Measurements from ENCODE around the gene SEC31A.
"Not testable (repeated sequence)": the region's sequence is repeated elsewhere in the genome, so short reads cannot be mapped to it uniquely, and the experiment has no call there.

Gene SEC31A

DNA sequence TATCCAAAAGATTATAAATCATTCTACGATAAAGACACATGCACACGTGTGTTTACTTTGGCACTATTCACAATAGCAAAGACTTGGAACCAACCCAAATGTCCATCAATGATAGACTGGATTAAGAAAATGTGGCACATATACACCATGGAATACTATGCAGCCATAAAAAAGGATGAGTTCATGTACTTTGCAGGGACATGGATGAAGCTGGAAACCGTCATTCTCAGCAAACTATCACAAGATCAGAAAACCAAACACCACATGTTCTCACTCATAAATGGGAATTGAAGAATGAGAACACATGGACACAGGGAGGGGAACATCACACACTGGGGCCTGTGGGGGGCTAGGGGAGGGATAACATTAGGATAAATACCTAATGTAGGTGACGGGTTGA is 57.9 kb downstream of the SEC31A start:
- not testable (repeated sequence) for DNase-seq (ENCODE audit: low spot score)

GRCh38 chr4:82825425-82825824 is 65.5 kb downstream of the SEC31A start:
- no peak for DNase-seq (ENCODE audit: low spot score)

- peak; percentile 68 for DNase-seq (ENCODE audit: low spot score)
Measured at GRCh38 chr4:82823062-82823461, 67.9 kb downstream of the SEC31A start.

GRCh38 chr4:82820689-82821088 is 70.3 kb downstream of the SEC31A start:
- DNase-seq (ENCODE audit: low spot score) = no peak

DNA sequence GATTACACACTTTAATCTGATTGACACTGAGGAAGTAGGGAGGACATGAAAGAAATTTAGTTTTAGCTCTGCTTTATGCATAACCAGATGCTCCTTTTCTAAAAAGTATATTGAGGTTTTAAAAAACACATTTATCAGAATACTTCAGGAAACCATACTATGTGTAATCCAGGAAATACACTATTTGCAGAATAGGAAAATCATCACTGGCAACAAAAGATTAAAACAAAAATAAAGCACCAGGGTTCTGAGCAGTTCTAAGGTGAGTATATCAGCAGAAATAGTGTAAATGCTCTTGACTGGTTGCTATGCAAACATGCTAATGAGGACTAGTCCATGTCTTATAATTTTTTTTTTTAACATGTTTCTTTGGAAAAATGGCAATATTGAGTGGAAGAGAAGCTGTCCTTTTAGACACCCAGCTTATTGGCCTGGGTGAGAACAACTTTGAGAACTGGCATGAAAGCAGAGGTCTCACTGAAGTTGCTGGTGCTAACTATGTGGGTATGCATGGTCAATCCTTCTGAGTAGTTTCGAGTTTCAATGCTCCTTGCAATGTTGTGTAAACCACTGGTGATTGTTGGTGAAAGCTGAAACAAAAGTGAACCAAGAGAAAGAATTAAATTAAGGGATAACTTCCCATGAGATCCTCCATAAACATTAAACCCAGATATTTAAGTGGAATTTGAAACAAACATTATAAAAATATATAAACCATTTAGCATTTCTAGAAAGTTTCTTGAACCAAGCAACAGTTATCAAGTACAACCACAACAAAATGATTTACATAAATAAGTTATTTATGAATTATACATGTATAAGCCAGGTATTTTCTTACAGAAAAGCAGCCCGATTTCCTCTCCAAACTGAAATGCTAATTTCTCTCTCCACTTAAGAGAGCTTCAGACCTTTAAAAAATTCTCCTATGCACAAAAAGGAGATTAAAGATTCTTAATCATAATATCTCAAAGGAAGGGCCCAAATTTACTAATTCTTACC is 72.0 kb downstream of the SEC31A start:
- DNase-seq (ENCODE audit: low spot score) = no peak

- not testable (repeated sequence) for DNase-seq (ENCODE audit: low spot score)
Measured at GRCh38 chr4:82816874-82817273, 74.1 kb downstream of the SEC31A start.

DNA sequence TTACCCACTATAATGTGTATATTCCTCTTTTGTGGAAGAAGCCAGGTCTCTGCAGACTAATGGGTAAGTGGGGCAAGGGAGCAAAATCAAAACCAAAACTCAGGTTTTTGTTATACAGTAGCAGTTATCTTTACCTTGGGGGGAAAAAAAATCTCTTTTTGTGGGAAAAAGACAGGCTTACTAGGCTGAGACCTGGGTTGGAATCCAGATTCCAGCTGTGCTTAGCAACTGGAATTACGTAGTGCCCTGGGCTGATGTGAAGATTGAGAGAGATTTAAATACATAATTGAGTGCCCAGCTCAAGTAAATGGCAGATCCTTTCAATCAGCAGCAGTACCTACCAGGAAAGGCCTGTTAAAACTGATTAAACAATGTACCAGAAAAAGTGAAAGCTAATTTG is 76.9 kb downstream of the SEC31A start:
- DNase-seq (ENCODE audit: low spot score) = no peak

- DNase-seq (ENCODE audit: low spot score) = no peak
Measured at GRCh38 chr4:82811838-82812341, 79.1 kb downstream of the SEC31A start.

DNA sequence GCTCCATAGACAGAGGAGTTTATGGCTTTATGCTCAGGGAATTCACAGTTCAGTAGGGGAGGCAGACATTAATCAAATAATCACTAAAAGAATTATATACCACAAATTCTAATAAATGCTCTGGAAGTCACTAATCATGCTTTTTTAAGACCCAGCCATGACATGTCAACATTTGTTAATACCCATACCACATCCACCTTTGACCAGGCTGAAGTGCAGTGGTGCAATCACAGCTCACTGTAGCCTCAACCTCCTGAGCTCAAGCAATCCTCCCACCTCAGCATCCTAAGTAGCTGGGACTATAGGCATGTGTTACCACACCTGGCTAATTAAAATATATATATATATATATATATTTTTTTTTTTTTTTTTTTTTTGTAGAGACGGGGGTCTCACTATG is 79.6 kb downstream of the SEC31A start:
- no peak for DNase-seq (ENCODE audit: low spot score)

- DNase-seq (ENCODE audit: low spot score) = no peak
Measured at GRCh38 chr4:82810176-82810575, 80.8 kb downstream of the SEC31A start.

- DNase-seq (ENCODE audit: low spot score) = no peak
Measured at GRCh38 chr4:82809619-82810018, 81.3 kb downstream of the SEC31A start.

GRCh38 chr4:82803746-82804145 is 87.2 kb downstream of the SEC31A start:
- DNase-seq (ENCODE audit: low spot score) = no peak

DNA sequence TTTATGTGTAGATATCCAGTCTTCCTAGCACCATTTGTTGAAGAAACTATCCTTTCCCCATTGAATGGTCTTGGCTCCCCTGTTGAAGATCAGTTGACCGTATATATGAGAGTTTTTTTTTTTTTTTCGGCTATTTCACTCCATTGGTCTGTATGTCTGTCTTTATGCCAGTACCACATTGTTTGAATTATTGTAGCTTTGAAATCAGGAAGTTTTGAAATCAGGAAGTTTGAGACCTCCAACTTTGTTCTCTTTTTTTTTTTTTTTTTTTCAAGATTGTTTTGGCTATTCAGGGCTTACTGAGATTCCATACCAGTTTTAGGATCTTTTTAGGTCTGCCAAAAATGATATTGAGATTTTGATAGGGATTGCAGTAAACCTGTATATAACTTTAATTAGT is 88.0 kb downstream of the SEC31A start:
- no peak for DNase-seq (ENCODE audit: low spot score)

- peak; percentile 54 for DNase-seq (ENCODE audit: low spot score)
Measured at GRCh38 chr4:82801910-82802521, 88.9 kb downstream of the SEC31A start.

GRCh38 chr4:82799006-82799881 is 91.7 kb downstream of the SEC31A start:
- DNase-seq (ENCODE audit: low spot score) = no peak

DNA sequence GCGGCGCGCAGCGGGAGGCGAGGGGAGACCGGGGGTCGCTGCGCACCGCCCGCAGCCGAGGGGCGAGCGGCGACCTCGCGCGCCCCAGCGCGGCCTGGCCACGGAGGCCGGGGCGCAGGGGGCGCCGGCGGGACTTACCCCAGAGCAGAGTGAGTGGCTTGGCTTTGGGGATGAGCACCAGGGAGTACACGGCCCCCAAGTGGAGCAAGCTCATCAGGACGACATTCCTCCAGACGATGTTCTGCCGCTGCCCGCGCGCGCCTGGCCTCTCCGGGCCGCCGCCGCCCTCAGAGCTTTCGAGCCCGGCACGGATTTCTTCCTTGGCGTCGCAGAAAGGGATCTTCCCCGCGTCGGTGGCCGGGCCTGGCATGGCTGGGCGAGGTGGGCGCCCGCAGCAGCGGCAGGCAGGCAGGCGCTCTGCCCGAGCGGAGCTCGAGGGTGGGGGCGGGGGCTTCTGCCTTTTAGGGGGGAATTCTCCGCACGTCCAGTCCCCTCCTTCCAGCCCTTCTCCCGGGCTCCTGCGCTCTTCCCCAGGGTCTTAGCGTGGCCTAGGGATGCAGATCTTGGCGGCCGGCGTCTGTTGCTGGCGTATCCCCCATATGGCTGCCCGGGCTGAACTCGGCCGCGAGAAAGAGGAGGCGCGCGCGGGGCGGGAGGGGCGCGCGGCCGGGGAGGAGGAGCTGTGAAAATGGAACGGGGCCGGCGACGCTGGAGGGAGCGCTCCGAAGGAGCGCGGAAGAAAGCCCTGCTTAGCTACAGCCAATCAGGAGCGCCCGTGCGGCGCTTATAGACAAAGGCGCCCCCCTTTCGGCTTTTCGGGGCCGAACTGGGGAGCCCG is 92.6 kb downstream of the SEC31A start, which contains the start of gene SCD5:
Gene SCD5 (minus strand): TSS at position 629 of the 838 bp plus-strand sequence. CDS start 259 bp downstream, at position 370.
- DNase-seq (ENCODE audit: low spot score) = peak; percentile 90

- peak; percentile 62 for DNase-seq (ENCODE audit: low spot score)
Measured at GRCh38 chr4:82797405-82798111, 93.4 kb downstream of the SEC31A start.

- DNase-seq (ENCODE audit: low spot score) = no peak
Measured at GRCh38 chr4:82797040-82797404, 93.9 kb downstream of the SEC31A start.

DNA sequence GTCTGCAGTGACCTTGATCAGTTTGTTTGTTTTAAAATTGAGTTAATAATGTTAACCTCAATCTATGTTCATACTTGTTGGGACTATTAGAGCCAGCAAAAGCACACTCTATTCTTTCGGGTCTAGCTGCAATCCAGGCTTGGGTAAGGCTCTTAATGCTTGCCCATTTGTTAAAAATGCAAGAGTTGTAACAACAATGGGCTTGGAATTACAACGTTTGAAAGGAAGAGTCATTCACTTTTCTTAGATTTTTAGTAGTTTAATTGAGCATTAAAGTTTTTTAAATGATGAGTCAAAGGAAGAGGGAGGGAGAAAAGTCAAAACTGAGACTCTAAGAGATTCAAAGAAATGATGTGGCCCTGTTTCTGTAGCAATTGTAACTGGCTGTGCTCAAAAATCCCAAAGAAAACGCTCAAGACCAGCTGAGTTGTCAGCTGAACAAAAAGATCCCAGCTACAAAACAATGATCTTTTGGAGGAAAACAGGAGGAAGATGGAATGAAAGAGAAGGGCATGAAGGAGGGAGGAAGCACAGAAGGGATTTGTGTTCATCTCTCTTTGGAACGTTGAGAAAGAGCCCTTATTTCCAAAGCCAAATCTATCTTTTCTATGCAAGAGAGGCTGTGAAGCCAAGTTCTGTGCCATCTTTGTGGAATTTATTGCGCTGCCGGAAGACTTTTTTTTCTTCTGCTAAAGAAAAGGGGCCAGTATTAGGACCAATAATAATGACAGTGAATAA is 97.9 kb downstream of the SEC31A start:
- DNase-seq (ENCODE audit: low spot score) = no peak

GRCh38 chr4:82791179-82791578 is 99.8 kb downstream of the SEC31A start:
- DNase-seq (ENCODE audit: low spot score) = no peak
